ENCODE data around the gene RABGEF1. TPM values are rescaled to one million over a fixed set of nuclear protein-coding genes. Genes with fewer than 3 reads are reported as not detected.
A peak's percentile ranks its signal among the peaks of the same experiment; 100 is the strongest.
"Not testable (repeated sequence)": the region's sequence is repeated elsewhere in the genome, so short reads cannot be mapped to it uniquely, and the experiment has no call there.

The RABGEF1 gene
- total and polyA plus RNA-seq, 2 experiments from 2014 or later, result 18.8 to 22.7 TPM

DNA sequence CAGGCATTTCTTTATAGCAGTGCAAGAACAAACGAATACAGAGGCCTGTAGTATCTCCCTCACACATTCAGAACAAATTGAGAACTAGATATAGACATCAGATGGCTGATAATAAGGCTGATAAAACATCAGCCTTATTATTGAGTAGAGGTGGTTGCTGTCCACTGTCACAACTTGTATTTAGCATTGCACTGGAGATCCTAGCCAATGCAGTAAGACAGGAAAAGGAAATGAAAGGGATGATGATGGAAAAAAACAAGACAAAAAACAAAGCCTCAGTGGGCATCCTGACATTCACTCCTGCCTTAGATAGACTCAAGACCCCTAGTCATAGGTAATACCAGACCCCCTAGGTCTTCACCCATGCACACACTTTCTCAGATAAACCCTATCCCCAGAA, 4.7 kb upstream of the RABGEF1 start:
- DNase-seq (ENCODE audit: low read depth in 1 of 2, low spot score in 1 of 2), result no peak
- Histone ChIP-seq H3K27ac (no peak overlapping the region), H3K4me1 (ENCODE audit: low read depth) (no peaks in the 10 kb centered on the region), H3K9me3 (ENCODE audit: low read depth) (no peaks in the 10 kb centered on the region), H3K4me3 (no peak overlapping the region), H3K27me3 (no peaks in the 10 kb centered on the region), H3K36me3 (no peaks in the 10 kb centered on the region)
- TF ChIP-seq, protein P1, sequence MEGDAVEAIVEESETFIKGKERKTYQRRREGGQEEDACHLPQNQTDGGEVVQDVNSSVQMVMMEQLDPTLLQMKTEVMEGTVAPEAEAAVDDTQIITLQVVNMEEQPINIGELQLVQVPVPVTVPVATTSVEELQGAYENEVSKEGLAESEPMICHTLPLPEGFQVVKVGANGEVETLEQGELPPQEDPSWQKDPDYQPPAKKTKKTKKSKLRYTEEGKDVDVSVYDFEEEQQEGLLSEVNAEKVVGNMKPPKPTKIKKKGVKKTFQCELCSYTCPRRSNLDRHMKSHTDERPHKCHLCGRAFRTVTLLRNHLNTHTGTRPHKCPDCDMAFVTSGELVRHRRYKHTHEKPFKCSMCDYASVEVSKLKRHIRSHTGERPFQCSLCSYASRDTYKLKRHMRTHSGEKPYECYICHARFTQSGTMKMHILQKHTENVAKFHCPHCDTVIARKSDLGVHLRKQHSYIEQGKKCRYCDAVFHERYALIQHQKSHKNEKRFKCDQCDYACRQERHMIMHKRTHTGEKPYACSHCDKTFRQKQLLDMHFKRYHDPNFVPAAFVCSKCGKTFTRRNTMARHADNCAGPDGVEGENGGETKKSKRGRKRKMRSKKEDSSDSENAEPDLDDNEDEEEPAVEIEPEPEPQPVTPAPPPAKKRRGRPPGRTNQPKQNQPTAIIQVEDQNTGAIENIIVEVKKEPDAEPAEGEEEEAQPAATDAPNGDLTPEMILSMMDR (IDR thresholded peaks at IDR 0.05; ENCODE audit: low read depth, low read length), result no peak

DNA sequence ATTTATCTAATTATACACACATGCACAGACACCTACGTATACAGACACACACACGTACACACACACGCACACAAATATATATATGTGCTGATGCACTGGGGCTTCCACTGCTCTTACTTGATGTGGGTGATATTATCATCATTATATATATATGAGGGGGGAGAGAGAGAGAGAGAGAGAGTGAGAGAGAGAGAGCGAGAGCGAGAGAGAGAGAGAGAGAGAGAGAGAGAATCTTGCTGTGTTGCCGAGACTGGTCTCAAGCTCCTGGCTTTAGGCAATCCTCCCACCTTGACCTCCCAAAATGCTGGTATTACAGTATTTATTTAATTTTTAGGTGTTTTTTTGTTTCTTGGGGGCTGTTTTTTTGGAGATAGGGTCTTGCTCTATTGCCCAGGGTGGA, 3.6 kb upstream of the RABGEF1 start:
- no peak overlapping the region for H3K4me3 ChIP-seq
- H3K9me3 ChIP-seq (ENCODE audit: low read depth), result no peaks in the 10 kb centered on the region
- no peaks in the 10 kb centered on the region for H3K36me3 ChIP-seq
- TF ChIP-seq, protein P1 (IDR thresholded peaks at IDR 0.05; ENCODE audit: low read depth, low read length), result no peak
- no peaks in the 10 kb centered on the region for H3K4me1 ChIP-seq (ENCODE audit: low read depth)
- H3K27me3 ChIP-seq, result no peaks in the 10 kb centered on the region
- no peak for DNase-seq (ENCODE audit: low read depth in 1 of 2, low spot score in 1 of 2)
- H3K27ac ChIP-seq, result no peak overlapping the region

DNA sequence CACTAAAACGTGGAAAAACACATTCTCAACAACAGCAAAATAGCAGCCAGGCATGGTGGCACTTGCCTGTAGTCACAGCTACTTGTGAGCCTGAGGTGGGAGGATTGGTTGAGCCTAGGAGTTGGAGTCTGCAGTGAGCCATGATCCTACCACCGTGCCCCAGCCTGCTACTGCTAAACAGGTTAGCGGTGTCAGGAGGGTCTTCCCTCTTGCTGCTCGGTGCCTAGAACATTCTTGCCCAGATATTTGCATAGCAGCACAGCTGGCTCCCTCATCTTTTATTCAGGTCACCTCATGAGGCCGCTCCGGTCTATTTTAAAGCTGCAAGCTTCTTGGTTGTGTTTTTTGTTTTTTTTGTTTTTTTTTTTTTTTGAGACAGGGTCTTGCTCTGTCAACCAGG, 2.9 kb upstream of the RABGEF1 start:
- TF ChIP-seq, protein P1 (IDR thresholded peaks at IDR 0.05; ENCODE audit: low read depth, low read length), result no peak
- no peak for DNase-seq (ENCODE audit: low read depth in 1 of 2, low spot score in 1 of 2)

DNA sequence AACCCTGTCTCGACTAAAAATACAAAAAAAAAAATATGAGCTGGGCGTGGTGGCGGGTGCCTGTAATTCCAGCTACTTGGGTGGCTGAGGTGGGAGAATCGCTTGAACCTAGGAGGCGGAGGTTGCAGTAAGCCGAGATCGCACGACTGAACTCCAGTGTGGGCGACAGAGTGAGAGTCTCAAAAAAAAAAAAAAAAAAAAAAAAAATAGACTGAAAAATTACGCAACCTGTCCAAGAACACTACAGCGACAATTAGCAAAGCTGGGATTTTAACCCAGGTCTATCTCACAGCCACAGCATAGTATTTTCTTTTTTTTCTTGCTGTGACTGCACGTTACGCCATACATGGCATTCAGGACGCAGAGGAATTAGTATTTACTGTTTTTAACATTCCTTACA, 1.1 kb upstream of the RABGEF1 start:
- Histone ChIP-seq H3K4me1 (ENCODE audit: low read depth) (no peaks in the 10 kb centered on the region), H3K27me3 (no peaks in the 10 kb centered on the region), H3K9me3 (ENCODE audit: low read depth) (no peaks in the 10 kb centered on the region), H3K27ac (peak overlapping the region; percentile 95), H3K4me3 (peak overlapping the region; percentile 84), H3K36me3 (no peaks in the 10 kb centered on the region)
- TF ChIP-seq, protein P1 (IDR thresholded peaks at IDR 0.05; ENCODE audit: low read depth, low read length), result no peak
- peak in 1 of 2 donors; percentile 12 for DNase-seq (ENCODE audit: low read depth in 1 of 2, low spot score in 1 of 2)

More for the DNA sequence above, 2.9 kb upstream of the RABGEF1 start:
- Histone ChIP-seq H3K27ac (no peak overlapping the region), H3K27me3 (no peaks in the 10 kb centered on the region), H3K4me3 (no peak overlapping the region), H3K9me3 (ENCODE audit: low read depth) (no peaks in the 10 kb centered on the region), H3K4me1 (ENCODE audit: low read depth) (no peaks in the 10 kb centered on the region), H3K36me3 (no peaks in the 10 kb centered on the region)

DNA sequence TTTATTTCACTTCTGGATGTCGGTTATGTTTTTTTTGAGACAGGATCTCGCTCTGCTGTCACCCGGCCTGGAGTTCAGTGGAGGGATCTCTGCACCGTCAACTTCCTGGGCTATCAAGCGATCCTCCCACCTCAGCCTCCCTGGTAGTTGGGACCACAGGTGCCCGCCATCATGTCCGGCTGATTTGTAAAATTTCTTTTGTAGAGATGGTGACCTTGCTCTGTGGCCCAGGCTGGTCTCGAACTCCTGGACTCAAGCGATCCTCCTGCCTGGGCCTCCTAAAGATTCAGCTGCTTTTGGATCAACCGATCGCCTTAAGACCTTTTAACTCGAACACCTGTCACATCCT, 606 bp upstream of the RABGEF1 start:
- H3K4me3 ChIP-seq, result peak overlapping the region; percentile 84
- peak in 1 of 2 donors; percentile 12 for DNase-seq (ENCODE audit: low read depth in 1 of 2, low spot score in 1 of 2)

DNA sequence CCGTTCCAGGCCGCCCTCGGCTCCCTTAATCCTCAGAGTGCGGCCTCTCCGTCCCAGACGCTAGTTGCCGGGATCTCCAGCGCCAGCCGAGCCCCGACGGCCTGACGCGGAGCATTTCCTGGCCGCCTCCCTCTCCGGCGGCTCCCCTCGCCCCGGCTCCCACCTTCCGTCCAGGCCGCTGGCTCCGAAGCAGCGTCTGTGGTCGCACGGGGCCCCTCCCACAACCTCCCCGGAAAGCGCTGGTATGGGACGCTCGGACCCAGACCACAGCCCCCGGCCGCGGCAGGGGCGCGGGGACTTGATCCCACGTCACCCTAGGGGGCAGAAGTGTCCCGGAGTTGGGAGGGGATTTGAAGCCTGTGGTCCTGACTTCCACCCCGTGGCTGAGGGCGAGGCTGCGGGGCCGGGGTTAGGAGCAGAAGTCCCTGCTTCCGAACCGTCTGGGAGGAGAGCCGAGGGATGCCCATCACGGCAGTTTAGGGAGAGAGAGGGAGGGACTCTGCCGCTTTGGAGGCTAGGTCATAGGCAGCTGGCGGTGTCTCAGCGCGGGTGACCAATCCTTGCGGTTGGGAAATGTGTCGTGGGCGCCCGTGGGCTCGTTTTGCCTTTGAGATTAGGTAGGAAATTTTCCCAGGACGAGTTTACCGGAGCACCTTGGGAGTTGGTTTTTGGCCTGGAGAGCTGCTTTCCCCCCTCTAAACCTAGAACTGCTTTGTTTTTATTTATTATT, 612 bp downstream of the RABGEF1 start:
- H3K27ac ChIP-seq, result peak overlapping the region; percentile 95
- H3K27me3 ChIP-seq; H3K4me1 ChIP-seq (ENCODE audit: low read depth); H3K9me3 ChIP-seq (ENCODE audit: low read depth); H3K36me3 ChIP-seq: not testable (repeated sequence)
- peak; percentile 59 to 63 for DNase-seq (ENCODE audit: low read depth in 1 of 2, low spot score in 1 of 2)
- H3K4me3 ChIP-seq, result peak overlapping the region; percentile 84

More for the DNA sequence above, 606 bp upstream of the RABGEF1 start:
- TF ChIP-seq, protein P1 (IDR thresholded peaks at IDR 0.05; ENCODE audit: low read depth, low read length), result no peak
- Histone ChIP-seq H3K9me3 (ENCODE audit: low read depth) (no peaks in the 10 kb centered on the region), H3K27ac (peak overlapping the region; percentile 95), H3K4me1 (ENCODE audit: low read depth) (no peaks in the 10 kb centered on the region), H3K36me3 (no peaks in the 10 kb centered on the region), H3K27me3 (no peaks in the 10 kb centered on the region)
